SK-N-MC (cell line): ENCODE measurements around the gene ASB16.
A peak's percentile ranks its signal among the peaks of the same experiment; 100 is the strongest.

ENCODE experiments used
- EZH2 ChIP-seq: fragments of 200-600 bp; sonication (generic); IDR thresholded peaks from one replicate; pipeline ENCODE4 v1.6.1; 2017; ENCODE audit warnings: antibody characterized with exemption
- POLR2AphosphoS5 ChIP-seq: IDR thresholded peaks from 2 replicates; pipeline ENCODE4 v1.6.1; 2012; ENCODE audit warnings: mild to moderate bottlenecking, low read depth, low read length, borderline replicate concordance

DNA sequence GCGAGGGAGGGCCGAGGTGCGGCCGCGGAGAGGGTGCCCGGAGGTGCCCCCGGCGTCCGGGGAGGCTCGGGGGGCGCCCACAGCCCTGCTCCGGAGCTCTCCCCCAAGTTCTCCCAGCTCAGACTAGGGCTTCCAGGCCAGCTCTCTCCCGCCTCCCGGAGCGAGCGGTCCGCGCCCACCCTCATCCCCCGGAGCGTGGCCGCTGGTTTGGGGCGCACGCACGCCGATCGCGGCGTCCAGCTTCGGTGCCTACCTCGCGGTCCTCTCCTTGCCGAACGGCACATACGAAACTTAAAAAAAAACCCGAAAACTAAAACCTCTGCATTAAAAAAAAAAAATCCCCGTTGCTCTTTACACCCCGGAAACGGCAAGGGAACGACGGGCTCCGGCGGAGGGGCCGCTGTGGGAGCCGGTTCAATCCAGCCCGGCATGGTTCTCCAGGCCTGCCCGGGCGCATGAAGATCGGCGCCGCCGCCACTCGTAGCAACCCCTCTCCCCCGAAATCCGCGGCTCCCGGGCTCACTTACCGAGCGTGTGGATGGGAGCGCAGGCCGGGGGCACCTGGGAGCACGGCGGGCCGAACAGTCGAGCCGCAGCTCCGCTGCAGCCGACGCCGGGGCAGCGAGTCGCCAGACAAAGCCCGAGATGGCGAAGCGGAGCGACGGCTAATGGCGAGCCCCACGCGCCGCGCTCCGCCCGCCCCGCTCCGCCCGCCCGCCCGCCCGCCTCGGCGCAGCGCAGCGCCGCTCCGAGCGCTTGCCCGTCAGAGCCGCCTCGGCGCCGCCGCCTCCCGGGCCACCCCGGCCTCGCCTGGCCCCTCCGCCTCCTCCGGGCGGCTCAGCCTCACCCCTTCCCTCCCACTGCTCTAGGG lies 49.9 kb downstream of the ASB16 start:
- TF ChIP-seq EZH2 (no peak), POLR2AphosphoS5 (peak; percentile 51; the same call in 1 of the 2 replicates)
